A673 (cell line): ENCODE results near the gene RERE. TPM values are rescaled to one million over a fixed set of nuclear protein-coding genes. Genes with fewer than 3 reads are reported as not detected.

ENCODE experiments used
- BruUV-seq: library from RNA; stranded (reverse); fragments of 400-500 nt; replicated peaks from 2 replicates; lab custom pipeline; 2021; lab: Mats Ljungman, UMichigan
- CTCF ChIA-PET: fragments of 300-600 bp; sonication (Branson Sonifier 250); formaldehyde crosslinking; loops from one replicate; lab custom pipeline; 2022; ENCODE audit warnings: antibody characterized with exemption; lab: Charles Lee
- POLR2A ChIA-PET: fragments of 300-600 bp; sonication (Branson Sonifier 250); formaldehyde crosslinking; loops from one replicate; lab custom pipeline; 2022; ENCODE audit warnings: antibody characterized with exemption; ENCODE audit not compliant: low non-redundant PET; lab: Charles Lee
- DNase-seq: peaks from one replicate; pipeline ENCODE4 v3.0.0-alpha.2; 2015; ENCODE audit warnings: low spot score
- H3K27ac ChIP-seq: fragments of 200-600 bp; sonication (generic); 2 replicates; pipeline ENCODE4 v1.5.1; 2016; ENCODE audit warnings: mixed run types, low read depth, mild to moderate bottlenecking, mixed read lengths, antibody characterized with exemption, low read length; ENCODE audit not compliant: poor library complexity, severe bottlenecking
- H3K27me3 ChIP-seq: fragments of 200-600 bp; sonication (generic); replicated peaks from 2 replicates; pipeline ENCODE4 v1.6.1; 2017; ENCODE audit warnings: mixed run types, low read depth, mild to moderate bottlenecking, mixed read lengths, antibody characterized with exemption, low read length; ENCODE audit not compliant: insufficient read depth, poor library complexity
- H3K36me3 ChIP-seq: fragments of 200-600 bp; sonication (generic); 2 replicates; pipeline ENCODE4 v1.6.1; 2016; ENCODE audit warnings: mixed run types, mild to moderate bottlenecking, mixed read lengths, antibody characterized with exemption, low read length; ENCODE audit not compliant: insufficient read depth, poor library complexity, severe bottlenecking
- H3K4me1 ChIP-seq: fragments of 200-600 bp; sonication (generic); 2 replicates; pipeline ENCODE4 v1.6.1; 2017; ENCODE audit warnings: mixed run types, mild to moderate bottlenecking, mixed read lengths, antibody characterized with exemption, low read length; ENCODE audit not compliant: insufficient read depth, poor library complexity, severe bottlenecking
- H3K4me3 ChIP-seq: fragments of 200-600 bp; sonication (generic); 2 replicates; pipeline ENCODE4 v1.5.1; 2016; ENCODE audit warnings: low read depth, mixed run types, mild to moderate bottlenecking, mixed read lengths, low read length; ENCODE audit not compliant: poor library complexity, severe bottlenecking
- H3K9me3 ChIP-seq: fragments of 200-600 bp; sonication (generic); 2 replicates; pipeline ENCODE4 v1.6.1; 2016; ENCODE audit warnings: mixed run types, low read depth, mild to moderate bottlenecking, mixed read lengths, antibody characterized with exemption, low read length; ENCODE audit not compliant: poor library complexity, severe bottlenecking
- CTCF ChIP-seq: fragments of 300-800, 200-600 bp; sonication (generic); conservative IDR thresholded peaks from 2 replicates; pipeline ENCODE4 v1.5.1; 2017; ENCODE audit warnings: low read depth, mild to moderate bottlenecking, antibody characterized with exemption, low read length, moderate library complexity, mixed read lengths
- EZH2 ChIP-seq: fragments of 200-600 bp; sonication (generic); IDR thresholded peaks from 2 replicates; pipeline ENCODE4 v1.6.1; 2017; ENCODE audit warnings: borderline replicate concordance, low read depth, mild to moderate bottlenecking, mixed read lengths, antibody characterized with exemption, low read length; ENCODE audit not compliant: poor library complexity, severe bottlenecking
- intact Hi-C: fragments of 100-400 bp; cut with micrococcal nuclease; formaldehyde crosslinking; loops from one replicate; pipeline ENCODE4 v1.10.0; 2022; ENCODE audit not compliant: unreplicated experiment
- total RNA-seq: library from RNA; stranded (reverse); gene quantifications from 2 replicates; pipeline ENCODE4 v1.2.3, GENCODE V29; 2021

Gene RERE
- total RNA-seq, 1 experiment from 2014 or later: 188 TPM

DNA sequence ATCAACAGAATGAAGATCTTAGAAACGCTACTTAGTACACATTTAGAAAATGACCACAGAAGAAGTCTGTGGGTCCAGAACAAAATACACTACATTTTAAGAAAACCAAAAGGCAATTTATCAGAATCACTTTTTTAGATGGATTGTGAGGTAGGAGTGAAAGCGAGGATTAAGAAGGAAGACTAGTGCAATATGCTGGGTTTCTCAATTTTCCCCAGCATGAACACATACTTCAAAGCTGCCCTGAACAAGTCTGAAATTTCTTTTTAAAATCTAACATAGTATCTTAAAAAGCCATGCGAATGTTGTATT lies 299.0 kb downstream of the RERE start:
- Histone ChIP-seq H3K27ac (peak overlapping the region; percentile 70), H3K4me3 (no peak overlapping the region), H3K36me3 (peaks cover 4% of the 10 kb centered on the region), H3K9me3 (no peaks in the 10 kb centered on the region), H3K27me3 (no peaks in the 10 kb centered on the region), H3K4me1 (peaks cover 36% of the 10 kb centered on the region)
- intact Hi-C loops: no loop called here
- no TSS peak for BruUV-seq
- POLR2A ChIA-PET: no interaction called here
- no peak for DNase-seq
- CTCF ChIA-PET: no interaction called here
- TF ChIP-seq CTCF (no peak), EZH2 (no peak)

DNA sequence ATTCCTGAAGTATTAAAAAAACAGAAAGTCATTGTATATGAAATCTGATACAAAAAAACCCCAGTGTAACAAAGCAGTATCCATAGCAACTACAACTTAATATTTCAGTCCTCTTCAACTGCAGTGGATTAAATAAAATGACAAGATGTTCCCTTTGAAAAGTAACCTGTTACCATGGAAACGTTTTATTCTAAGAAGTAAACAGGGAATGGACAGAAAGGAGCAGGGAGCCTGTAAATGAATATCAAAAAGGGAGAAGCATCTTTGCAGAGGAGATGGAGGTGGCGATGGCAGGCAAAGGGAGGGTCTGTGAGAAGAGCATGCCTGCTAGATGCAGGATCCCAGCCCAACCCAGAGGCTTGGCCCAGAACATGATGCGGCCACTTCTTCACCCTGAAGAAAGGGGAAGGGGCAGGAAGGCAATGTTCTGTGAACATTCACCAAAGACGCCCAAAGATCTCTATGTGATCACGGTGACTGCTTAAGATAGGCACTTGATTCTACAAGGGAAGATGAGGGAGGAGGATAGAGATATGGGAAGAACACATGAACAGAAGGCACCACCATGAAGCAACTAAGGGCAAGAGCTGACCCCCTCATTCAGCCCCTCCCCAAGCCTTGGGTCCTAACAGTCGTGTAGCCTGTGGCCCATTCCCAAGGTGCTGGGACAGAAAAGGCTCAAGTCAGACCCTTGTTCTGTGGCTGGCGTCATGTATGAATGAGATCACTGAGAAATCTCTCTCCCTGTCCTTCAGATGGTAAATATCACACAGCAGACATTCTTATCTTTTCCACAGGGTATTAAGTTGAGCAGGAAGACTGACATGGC lies 299.6 kb downstream of the RERE start:
- no TSS peak for BruUV-seq
- CTCF ChIA-PET: no interaction called here
- intact Hi-C loops: no loop called here
- Histone ChIP-seq H3K4me1 (peaks cover 36% of the 10 kb centered on the region), H3K9me3 (no peaks in the 10 kb centered on the region), H3K27ac (peak overlapping the region; percentile 70), H3K4me3 (no peak overlapping the region), H3K36me3 (no peaks in the 10 kb centered on the region), H3K27me3 (no peaks in the 10 kb centered on the region)
- TF ChIP-seq CTCF: no peak
- no peak for TF ChIP-seq EZH2
- DNase-seq: peak; percentile 15
- POLR2A ChIA-PET: no interaction called here

DNA sequence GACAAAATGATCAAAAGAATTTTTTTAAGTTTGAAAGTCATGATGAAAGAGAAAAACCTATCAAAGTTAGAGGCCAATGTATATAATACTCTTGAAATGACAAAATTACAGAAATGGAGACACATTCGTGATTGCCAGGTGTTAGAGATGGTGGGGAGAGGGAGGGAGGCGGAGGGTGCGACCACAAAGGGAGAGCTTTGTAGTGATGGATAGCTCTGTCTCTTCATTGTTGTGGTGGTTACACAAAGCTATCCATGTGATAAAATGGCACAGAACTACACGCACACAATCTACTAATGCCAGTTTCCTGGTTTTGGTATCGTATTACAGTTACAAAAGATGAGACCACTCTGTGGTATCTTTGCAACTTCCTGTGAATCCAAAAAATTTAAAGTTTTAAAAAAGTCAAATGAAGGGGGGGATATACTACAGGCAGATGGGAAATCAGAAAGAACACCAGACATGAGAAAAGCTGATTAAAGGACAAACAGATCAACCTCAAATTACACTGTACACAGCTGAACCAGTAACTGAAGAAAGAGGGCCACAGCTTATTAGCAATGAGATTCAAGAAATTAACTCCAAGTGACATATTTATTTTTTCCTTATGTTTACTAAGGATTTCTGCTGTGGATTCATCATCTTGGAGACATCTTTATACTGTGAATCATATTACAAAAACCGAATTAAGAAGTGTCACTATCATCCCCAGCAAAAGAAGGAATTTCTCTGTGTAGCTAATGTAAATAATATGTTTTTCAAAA lies 300.5 kb downstream of the RERE start:
- CTCF ChIA-PET: interaction anchor here (0.6 kb wide), 1 partner anchor 259 kb away, joined by 5 read pairs; no protein-coding TSS in a partner anchor
- peak; percentile 70 for DNase-seq
- Histone ChIP-seq H3K9me3 (no peaks in the 10 kb centered on the region), H3K36me3 (no peaks in the 10 kb centered on the region), H3K27ac (peak overlapping the region; percentile 70), H3K4me1 (peaks cover 36% of the 10 kb centered on the region), H3K27me3 (no peaks in the 10 kb centered on the region), H3K4me3 (no peak overlapping the region)
- intact Hi-C loops: no loop called here
- TF ChIP-seq CTCF: no peak
- TF ChIP-seq EZH2: no peak
- POLR2A ChIA-PET: no interaction called here
- no TSS peak for BruUV-seq
